HG03097 (cell line): ENCODE data around the gene EMP3.
"Not testable (repeated sequence)": the region's sequence is repeated elsewhere in the genome, so short reads cannot be mapped to it uniquely, and the experiment has no call there.

Source experiments
- ATAC-seq: cut with Tn5 transposase; IDR thresholded peaks from one replicate; pipeline ENCODE4 v1.9.1; 2021; ENCODE audit not compliant: unreplicated experiment, low FRiP score

The EMP3 gene

GRCh38 chr19:48325265-48325910 is at the start of gene EMP3:
Gene EMP3, plus strand, starts transcription at chr19:48325552. Its CDS starts 1,293 bp downstream, at chr19:48326845.
- ATAC-seq, result no peak

- no peak for ATAC-seq
These were observed 45.6 kb upstream of the EMP3 start for GRCh38 chr19:48279747-48280146.

GRCh38 chr19:48283908-48284307 is 41.4 kb upstream of the EMP3 start:
- no peak for ATAC-seq

GRCh38 chr19:48284896-48285295 is 40.5 kb upstream of the EMP3 start:
- no peak for ATAC-seq

- no peak for ATAC-seq
These were observed 37.6 kb upstream of the EMP3 start for GRCh38 chr19:48287748-48288147.

- ATAC-seq, result no peak
These were observed 35.0 kb upstream of the EMP3 start for GRCh38 chr19:48290401-48290770.

GRCh38 chr19:48290771-48291488 is 34.4 kb upstream of the EMP3 start:
- no peak for ATAC-seq

- not testable (repeated sequence) for ATAC-seq
These were observed 33.9 kb upstream of the EMP3 start for GRCh38 chr19:48291489-48291815.

- ATAC-seq, result no peak
These were observed 32.6 kb upstream of the EMP3 start for GRCh38 chr19:48292798-48293197.

- no peak for ATAC-seq
These were observed 29.9 kb upstream of the EMP3 start for GRCh38 chr19:48295458-48295857.

- no peak for ATAC-seq
These were observed 28.2 kb upstream of the EMP3 start for GRCh38 chr19:48296963-48297734.

GRCh38 chr19:48297975-48298374 is 27.4 kb upstream of the EMP3 start:
- no peak for ATAC-seq

- ATAC-seq, result no peak
These were observed 23.3 kb upstream of the EMP3 start for GRCh38 chr19:48301886-48302599.

- ATAC-seq, result no peak
These were observed 22.8 kb upstream of the EMP3 start for GRCh38 chr19:48302600-48302959.

- no peak for ATAC-seq
These were observed 22.0 kb upstream of the EMP3 start for GRCh38 chr19:48303367-48303766.

- no peak for ATAC-seq
These were observed 21.5 kb upstream of the EMP3 start for GRCh38 chr19:48303866-48304265.

- ATAC-seq, result no peak
These were observed 16.4 kb upstream of the EMP3 start for GRCh38 chr19:48308631-48309586.

GRCh38 chr19:48309731-48310130 is 15.6 kb upstream of the EMP3 start:
- not testable (repeated sequence) for ATAC-seq

- ATAC-seq, result no peak
These were observed 15.1 kb upstream of the EMP3 start for GRCh38 chr19:48310227-48310626.

GRCh38 chr19:48311384-48311783 is 14.0 kb upstream of the EMP3 start:
- no peak for ATAC-seq
